Suppressor macrophage (primary cell): ENCODE data around the gene FAM149A.
A peak's percentile ranks its signal among the peaks of the same experiment; 100 is the strongest.

Experiments
- DNase-seq, 4 experiments: peaks; one replicate each; pipeline ENCODE4 v3.0.0-alpha.2; 2020 to 2022

Gene FAM149A

DNA sequence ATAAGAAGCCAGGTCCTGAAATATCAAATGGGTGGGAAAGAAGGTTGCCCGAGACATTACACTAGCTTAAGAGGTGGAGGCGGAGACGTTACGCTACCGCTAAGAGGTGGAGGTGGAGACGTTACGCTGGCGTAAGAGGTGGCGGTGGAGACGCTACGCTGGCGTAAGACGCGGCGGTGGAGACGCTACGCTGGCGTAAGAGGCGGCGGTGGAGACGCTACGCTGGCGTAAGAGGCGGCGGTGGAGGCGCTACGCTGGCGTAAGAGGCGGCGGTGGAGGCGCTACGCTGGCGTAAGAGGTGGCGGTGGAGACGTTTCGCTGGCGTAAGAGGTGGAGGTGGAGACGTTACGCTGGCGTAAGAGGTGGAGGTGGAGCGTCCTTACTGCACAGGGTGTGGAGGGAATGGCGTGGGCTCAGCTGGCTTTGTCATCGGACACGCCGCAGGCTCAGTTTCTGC is 99.6 kb downstream of the FAM149A start:
- peak in 2 of 4 experiments; percentile 22 to 66 for DNase-seq

DNA sequence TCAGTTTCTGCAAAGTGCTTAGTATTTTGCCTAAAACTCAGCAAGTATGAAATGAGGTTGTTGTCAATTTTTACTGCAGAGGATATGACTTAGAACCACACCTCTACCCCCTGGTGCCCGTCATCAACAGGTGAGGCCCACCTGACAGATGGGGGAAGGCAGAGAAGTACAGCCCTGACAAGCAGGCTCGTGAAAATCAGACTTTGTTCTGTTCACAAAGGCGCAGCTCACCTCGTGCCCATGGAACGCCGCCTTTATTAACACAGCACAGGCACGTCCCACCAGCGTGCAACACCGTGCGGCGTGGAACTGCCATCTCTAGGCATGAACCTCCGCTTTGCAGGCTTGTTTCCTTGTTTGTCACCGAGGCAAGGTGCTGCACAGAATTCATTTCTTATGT is 100.2 kb downstream of the FAM149A start:
- no peak for DNase-seq

DNA sequence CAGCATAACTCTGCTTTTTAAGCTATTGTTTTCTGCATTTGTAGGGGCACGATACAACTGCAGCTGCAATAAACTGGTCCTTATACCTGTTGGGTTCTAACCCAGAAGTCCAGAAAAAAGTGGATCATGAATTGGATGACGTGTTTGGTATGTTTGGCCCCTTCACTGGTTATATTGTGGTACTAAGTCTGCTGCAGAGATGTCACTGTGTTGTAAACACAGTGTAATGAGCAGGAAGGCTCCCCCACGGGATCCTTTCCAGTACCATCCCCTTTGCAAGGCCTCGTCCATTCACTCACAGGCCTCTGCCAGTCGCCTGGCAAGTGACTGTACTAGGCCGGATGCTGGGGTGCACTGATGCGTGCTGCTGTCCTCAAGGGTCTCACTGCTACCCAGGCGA is 100.7 kb downstream of the FAM149A start:
- no peak for DNase-seq

DNA sequence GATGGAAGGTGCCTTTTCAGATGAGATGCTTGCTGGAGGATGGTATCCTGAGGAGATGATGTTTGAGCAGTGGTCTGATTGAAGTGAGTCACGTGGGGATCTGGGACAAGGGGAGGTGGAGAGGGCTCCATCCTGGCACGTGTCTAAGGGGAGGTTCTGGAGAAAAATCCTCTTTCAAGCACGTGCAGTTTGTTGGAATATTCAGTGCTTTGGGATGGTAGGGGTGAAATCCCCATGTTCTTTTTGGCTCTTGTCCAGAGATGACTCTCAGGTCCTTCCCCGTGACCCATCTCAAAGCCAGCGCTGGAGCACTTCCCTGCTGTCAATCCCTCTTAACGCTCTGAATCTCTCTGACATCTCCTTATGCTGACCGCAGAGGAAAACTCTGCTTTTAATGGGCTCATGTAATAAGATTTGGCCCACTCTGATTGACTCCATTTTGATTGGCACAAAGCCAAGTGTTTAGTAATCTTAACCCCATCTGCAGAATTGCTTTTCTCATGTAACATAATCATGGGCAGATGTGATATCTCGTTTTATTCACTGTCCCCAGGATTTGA is 112.0 kb downstream of the FAM149A start:
- DNase-seq: no peak

DNA sequence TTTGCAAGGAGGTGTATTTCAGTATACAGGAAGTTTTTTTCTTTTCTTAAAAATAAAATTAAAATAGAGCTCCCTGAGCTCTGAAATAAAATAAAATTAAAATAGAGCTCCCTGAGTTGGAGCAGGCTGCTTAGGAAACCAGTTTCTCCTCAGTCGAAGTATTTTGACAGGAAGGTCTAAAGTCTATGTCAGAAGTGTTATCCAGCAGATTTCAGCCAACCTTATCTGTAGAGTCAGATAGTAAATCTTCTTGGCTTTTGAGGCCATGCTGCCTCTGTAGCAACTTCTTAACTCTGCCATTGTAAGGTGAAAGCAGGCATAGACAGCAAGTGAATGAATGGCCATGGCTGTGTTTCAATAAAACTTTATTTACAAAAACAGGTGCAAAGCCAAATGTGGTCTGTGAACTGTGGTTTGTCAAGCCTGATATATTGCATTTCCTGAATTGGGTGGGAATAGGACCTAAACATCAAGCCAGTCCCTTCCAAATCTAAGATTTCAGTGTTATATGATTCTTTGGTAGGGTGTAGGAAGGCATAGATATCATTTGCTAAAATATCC is 113.3 kb downstream of the FAM149A start:
- DNase-seq: no peak

DNA sequence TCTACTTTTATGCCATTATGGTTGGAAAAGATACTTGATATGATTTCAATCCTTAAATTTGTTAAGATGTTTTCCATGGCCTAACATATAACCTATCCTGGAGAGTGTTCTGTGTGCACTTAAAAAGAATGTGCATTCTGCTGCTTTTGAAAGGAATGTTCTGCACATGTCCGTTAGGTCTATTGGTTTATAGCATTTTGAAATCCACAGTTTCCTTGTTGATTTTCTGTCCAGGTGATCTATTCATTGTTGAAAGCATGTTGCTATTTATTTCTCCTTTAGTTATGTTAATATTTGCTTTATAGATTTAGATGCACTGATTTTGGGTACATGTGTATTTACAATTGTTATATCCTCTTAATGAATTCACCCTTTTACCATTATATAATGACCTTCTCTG is 117.1 kb downstream of the FAM149A start:
- DNase-seq: no peak
